CD4-positive, alpha-beta T cell treated with Interleukin-12 subunit alpha and Interleukin-12 subunit beta, for 1 hour (primary cell): Measurements from ENCODE around the gene KIAA1549.

Experiments
- DNase-seq: peaks from one replicate; pipeline ENCODE4 v3.0.0-alpha.2; 2020

KIAA1549 gene

GRCh38 chr7:138902161-138902560, 79.0 kb downstream of the KIAA1549 start:
- DNase-seq = no peak

GRCh38 chr7:138900035-138900828, 81.0 kb downstream of the KIAA1549 start:
- DNase-seq = no peak

- no peak for DNase-seq
Measured at GRCh38 chr7:138898802-138899201, 82.4 kb downstream of the KIAA1549 start.

GRCh38 chr7:138898255-138898654, 82.9 kb downstream of the KIAA1549 start:
- no peak for DNase-seq

GRCh38 chr7:138895679-138896078, 85.5 kb downstream of the KIAA1549 start:
- DNase-seq = no peak

GRCh38 chr7:138893258-138893657, 87.9 kb downstream of the KIAA1549 start:
- no peak for DNase-seq

- DNase-seq = no peak
Measured at GRCh38 chr7:138892812-138893211, 88.4 kb downstream of the KIAA1549 start.

- no peak for DNase-seq
Measured at GRCh38 chr7:138892006-138892630, 89.1 kb downstream of the KIAA1549 start.

GRCh38 chr7:138891446-138891810, 89.8 kb downstream of the KIAA1549 start:
- DNase-seq = no peak

- no peak for DNase-seq
Measured at GRCh38 chr7:138890499-138891445, 90.4 kb downstream of the KIAA1549 start.

- DNase-seq = no peak
Measured at GRCh38 chr7:138889582-138890498, 91.3 kb downstream of the KIAA1549 start.

GRCh38 chr7:138887872-138888656, 93.1 kb downstream of the KIAA1549 start:
- no peak for DNase-seq

- no peak for DNase-seq
Measured at GRCh38 chr7:138887085-138887710, 94.0 kb downstream of the KIAA1549 start.

GRCh38 chr7:138886501-138886917, 94.7 kb downstream of the KIAA1549 start:
- peak; percentile 81 for DNase-seq

GRCh38 chr7:138885383-138886147, 95.6 kb downstream of the KIAA1549 start:
- DNase-seq = no peak

GRCh38 chr7:138882249-138882648, 98.9 kb downstream of the KIAA1549 start:
- DNase-seq = no peak

- DNase-seq = no peak
Measured at GRCh38 chr7:138881579-138882188, 99.5 kb downstream of the KIAA1549 start.

GRCh38 chr7:138880881-138881578, 100.2 kb downstream of the KIAA1549 start:
- DNase-seq = no peak

GRCh38 chr7:138879356-138879755, 101.8 kb downstream of the KIAA1549 start:
- no peak for DNase-seq
